ENCODE data around the gene MTRF1L. TPM values are rescaled to one million over a fixed set of nuclear protein-coding genes. Genes with fewer than 3 reads are reported as not detected.
"Not testable (repeated sequence)": the region's sequence is repeated elsewhere in the genome, so short reads cannot be mapped to it uniquely, and the experiment has no call there.

Gene MTRF1L
- total RNA-seq, 1 donor from 2014 or later = 8.1 TPM

GRCh38 chr6:153000243-153000642 lies 2.3 kb downstream of the MTRF1L start:
- intact Hi-C loops (cut with DNase I) = no loop called here
- DNase-seq (ENCODE audit: extremely low spot score in 2 of 2) = no peak
- Histone ChIP-seq H3K4me3 (no peak overlapping the region), H3K27ac (no peak overlapping the region), H3K9me3 (no peaks in the 10 kb centered on the region), H3K4me1 (peaks cover 49% of the 10 kb centered on the region), H3K36me3 (peaks cover 0 to 11% of the 10 kb centered on the region in 2 donors), H3K27me3 (no peaks in the 10 kb centered on the region)
- TF ChIP-seq POLR2A (IDR thresholded peaks at IDR 0.05) (no peak), POLR2AphosphoS5 (IDR thresholded peaks at IDR 0.05; ENCODE audit: insufficient read depth in 1 of 2, low read depth in 1 of 2) (no peak), CTCF (IDR thresholded peaks at IDR 0.05) (no peak)

GRCh38 chr6:152999538-152999937 lies 3.0 kb downstream of the MTRF1L start:
- intact Hi-C loops (cut with DNase I); H3K4me3 ChIP-seq; DNase-seq (ENCODE audit: extremely low spot score in 2 of 2); H3K27me3 ChIP-seq; H3K27ac ChIP-seq; H3K9me3 ChIP-seq: not testable (repeated sequence)
- Histone ChIP-seq H3K4me1 (peaks cover 49% of the 10 kb centered on the region), H3K36me3 (peaks cover 0 to 14% of the 10 kb centered on the region in 2 donors)

GRCh38 chr6:152993847-152994246 lies 8.7 kb downstream of the MTRF1L start:
- no peak overlapping the region for H3K27ac ChIP-seq
- intact Hi-C loops (cut with DNase I) = no loop called here
- DNase-seq (ENCODE audit: extremely low spot score in 2 of 2) = no peak
- H3K4me3 ChIP-seq = no peak overlapping the region
- TF ChIP-seq POLR2A (IDR thresholded peaks at IDR 0.05) (no peak), CTCF (IDR thresholded peaks at IDR 0.05) (no peak), POLR2AphosphoS5 (IDR thresholded peaks at IDR 0.05; ENCODE audit: insufficient read depth in 1 of 2, low read depth in 1 of 2) (no peak)
- H3K27me3 ChIP-seq = no peaks in the 10 kb centered on the region
- no peaks in the 10 kb centered on the region for H3K9me3 ChIP-seq
- H3K36me3 ChIP-seq = peaks cover 0 to 49% of the 10 kb centered on the region in 2 donors
- H3K4me1 ChIP-seq = peaks cover 12% of the 10 kb centered on the region

- H3K27ac ChIP-seq = no peak overlapping the region
- H3K4me1 ChIP-seq = peaks cover 12% of the 10 kb centered on the region
- no peak overlapping the region for H3K4me3 ChIP-seq
- intact Hi-C loops (cut with DNase I) = no loop called here
- DNase-seq (ENCODE audit: extremely low spot score in 2 of 2) = no peak
- H3K27me3 ChIP-seq = no peaks in the 10 kb centered on the region
- H3K9me3 ChIP-seq = no peaks in the 10 kb centered on the region
- TF ChIP-seq CTCF (IDR thresholded peaks at IDR 0.05) (no peak), POLR2AphosphoS5 (IDR thresholded peaks at IDR 0.05; ENCODE audit: insufficient read depth in 1 of 2, low read depth in 1 of 2) (no peak), POLR2A (IDR thresholded peaks at IDR 0.05) (no peak)
- H3K36me3 ChIP-seq = peaks cover 0 to 49% of the 10 kb centered on the region in 2 donors
Measured at GRCh38 chr6:152993431-152993830, 9.1 kb downstream of the MTRF1L start.

GRCh38 chr6:152986978-152987377 lies 15.5 kb downstream of the MTRF1L start:
- DNase-seq (ENCODE audit: extremely low spot score in 2 of 2) = no peak
- H3K4me3 ChIP-seq = no peak overlapping the region
- no peaks in the 10 kb centered on the region for H3K27me3 ChIP-seq
- H3K9me3 ChIP-seq = no peaks in the 10 kb centered on the region
- H3K27ac ChIP-seq = no peak overlapping the region
- TF ChIP-seq POLR2AphosphoS5 (IDR thresholded peaks at IDR 0.05; ENCODE audit: insufficient read depth in 1 of 2, low read depth in 1 of 2) (no peak), CTCF (IDR thresholded peaks at IDR 0.05) (no peak), POLR2A (IDR thresholded peaks at IDR 0.05) (no peak)
- H3K36me3 ChIP-seq = peaks cover 0 to 15% of the 10 kb centered on the region in 2 donors
- intact Hi-C loops (cut with DNase I) = no loop called here
- peaks cover 23% of the 10 kb centered on the region for H3K4me1 ChIP-seq

GRCh38 chr6:152985300-152985699 lies 17.2 kb downstream of the MTRF1L start:
- H3K4me3 ChIP-seq; H3K27me3 ChIP-seq; intact Hi-C loops (cut with DNase I); DNase-seq (ENCODE audit: extremely low spot score in 2 of 2); H3K9me3 ChIP-seq; H3K36me3 ChIP-seq: not testable (repeated sequence)
- Histone ChIP-seq H3K27ac (peak overlapping the region; percentile 96), H3K4me1 (peaks cover 36% of the 10 kb centered on the region)
